Measurements from ENCODE around the gene S100A7A. TPM values are rescaled to one million over a fixed set of nuclear protein-coding genes. Genes with fewer than 3 reads are reported as not detected.

The S100A7A gene
- total RNA-seq, 1 experiment from 2014 or later, result not detected

DNA sequence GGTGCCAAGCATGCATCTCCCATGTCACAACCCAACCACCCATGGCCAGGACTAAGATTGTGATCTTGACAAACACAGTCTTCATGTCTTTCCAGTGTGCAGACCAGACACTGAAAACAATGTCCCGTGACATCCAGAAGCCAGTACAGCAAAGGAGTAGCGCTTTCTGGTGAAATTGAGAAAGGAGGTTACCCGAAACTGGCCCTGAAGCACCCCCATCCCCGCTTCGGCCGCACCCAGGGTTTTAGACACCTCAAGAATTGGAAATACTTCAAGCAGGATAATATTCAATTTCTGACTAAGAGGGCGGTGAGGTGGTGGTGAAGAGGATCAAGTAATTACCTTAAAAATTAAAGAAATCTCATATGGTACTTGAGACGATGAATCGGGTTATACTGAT, 14.9 kb upstream of the S100A7A start (continued):
- TF ChIP-seq, protein P1, sequence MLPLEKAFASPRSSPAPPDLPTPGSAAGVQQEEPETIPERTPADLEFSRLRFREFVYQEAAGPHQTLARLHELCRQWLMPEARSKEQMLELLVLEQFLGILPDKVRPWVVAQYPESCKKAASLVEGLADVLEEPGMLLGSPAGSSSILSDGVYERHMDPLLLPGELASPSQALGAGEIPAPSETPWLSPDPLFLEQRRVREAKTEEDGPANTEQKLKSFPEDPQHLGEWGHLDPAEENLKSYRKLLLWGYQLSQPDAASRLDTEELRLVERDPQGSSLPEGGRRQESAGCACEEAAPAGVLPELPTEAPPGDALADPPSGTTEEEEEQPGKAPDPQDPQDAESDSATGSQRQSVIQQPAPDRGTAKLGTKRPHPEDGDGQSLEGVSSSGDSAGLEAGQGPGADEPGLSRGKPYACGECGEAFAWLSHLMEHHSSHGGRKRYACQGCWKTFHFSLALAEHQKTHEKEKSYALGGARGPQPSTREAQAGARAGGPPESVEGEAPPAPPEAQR (CRISPR knock-in tag; IDR thresholded peaks at IDR 0.05), result no peak
- TF ChIP-seq, protein P2, sequence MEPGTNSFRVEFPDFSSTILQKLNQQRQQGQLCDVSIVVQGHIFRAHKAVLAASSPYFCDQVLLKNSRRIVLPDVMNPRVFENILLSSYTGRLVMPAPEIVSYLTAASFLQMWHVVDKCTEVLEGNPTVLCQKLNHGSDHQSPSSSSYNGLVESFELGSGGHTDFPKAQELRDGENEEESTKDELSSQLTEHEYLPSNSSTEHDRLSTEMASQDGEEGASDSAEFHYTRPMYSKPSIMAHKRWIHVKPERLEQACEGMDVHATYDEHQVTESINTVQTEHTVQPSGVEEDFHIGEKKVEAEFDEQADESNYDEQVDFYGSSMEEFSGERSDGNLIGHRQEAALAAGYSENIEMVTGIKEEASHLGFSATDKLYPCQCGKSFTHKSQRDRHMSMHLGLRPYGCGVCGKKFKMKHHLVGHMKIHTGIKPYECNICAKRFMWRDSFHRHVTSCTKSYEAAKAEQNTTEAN (CRISPR knock-in tag; IDR thresholded peaks at IDR 0.05), result no peak
- TF ChIP-seq, protein P3, sequence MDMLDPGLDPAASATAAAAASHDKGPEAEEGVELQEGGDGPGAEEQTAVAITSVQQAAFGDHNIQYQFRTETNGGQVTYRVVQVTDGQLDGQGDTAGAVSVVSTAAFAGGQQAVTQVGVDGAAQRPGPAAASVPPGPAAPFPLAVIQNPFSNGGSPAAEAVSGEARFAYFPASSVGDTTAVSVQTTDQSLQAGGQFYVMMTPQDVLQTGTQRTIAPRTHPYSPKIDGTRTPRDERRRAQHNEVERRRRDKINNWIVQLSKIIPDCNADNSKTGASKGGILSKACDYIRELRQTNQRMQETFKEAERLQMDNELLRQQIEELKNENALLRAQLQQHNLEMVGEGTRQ (CRISPR knock-in tag; IDR thresholded peaks at IDR 0.05), result no peak

DNA sequence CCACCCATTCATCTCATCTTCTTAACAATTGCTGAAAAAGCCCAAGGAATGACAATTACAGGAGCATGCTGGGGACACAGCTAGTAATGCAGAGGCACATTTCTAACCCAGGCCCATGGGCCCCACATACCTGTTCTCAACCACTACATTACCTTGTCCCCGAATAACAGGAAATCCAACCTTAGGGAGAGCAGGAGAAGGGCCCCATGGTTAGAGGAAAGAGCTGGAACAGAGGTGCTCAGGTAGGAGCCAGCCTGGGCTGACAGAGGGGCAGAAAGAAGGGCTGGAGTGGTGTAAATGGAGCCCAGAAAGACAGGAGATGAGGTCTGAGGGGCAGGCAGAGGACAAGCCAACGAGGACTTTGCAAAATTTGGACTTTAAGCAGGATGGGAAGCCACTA, 14.1 kb upstream of the S100A7A start:
- H3K27ac Mint-ChIP-seq, result no peak overlapping the region
- no peak overlapping the region for H3K4me3 Mint-ChIP-seq
- peaks cover 30% of the 10 kb centered on the region for H3K27me3 Mint-ChIP-seq (ENCODE audit: low read depth)
- peaks cover 3% of the 10 kb centered on the region for H3K36me3 Mint-ChIP-seq
- H3K4me1 Mint-ChIP-seq, result peaks cover 18% of the 10 kb centered on the region
- ATAC-seq, result no peak
- peaks cover 18% of the 10 kb centered on the region for H3K9me3 Mint-ChIP-seq
- POLR2A ChIA-PET, result no interaction called here
- DNase-seq (ENCODE audit: low spot score), result no peak
- CTCF ChIA-PET, result interaction anchor here (0.8 to 2.1 kb wide), 5 partner anchors 45 to 131 kb away, joined by 3 to 12 read pairs (median 3); partner anchors contain the start of gene S100A9
- no peak for TF ChIP-seq ZNF219 (CRISPR knock-in tag; IDR thresholded peaks at IDR 0.05; ENCODE audit: borderline replicate concordance)
- TF ChIP-seq ZNF532 (CRISPR knock-in tag; IDR thresholded peaks at IDR 0.05; ENCODE audit: borderline replicate concordance), result no peak
- no peak for TF ChIP-seq AR (CRISPR knock-in tag; IDR thresholded peaks at IDR 0.05)
- no peak for TF ChIP-seq CREB1 (CRISPR knock-in tag; IDR thresholded peaks at IDR 0.05)
- TF ChIP-seq MXD4 (CRISPR knock-in tag; IDR thresholded peaks at IDR 0.05; ENCODE audit: borderline replicate concordance), result no peak
- TF ChIP-seq STAT6 (CRISPR knock-in tag; conservative IDR thresholded peaks at IDR 0.05; ENCODE audit: low read depth), result no peak
- no peak for TF ChIP-seq FOXJ3 (CRISPR knock-in tag; IDR thresholded peaks at IDR 0.05; ENCODE audit: borderline replicate concordance)
- TF ChIP-seq, protein P4, sequence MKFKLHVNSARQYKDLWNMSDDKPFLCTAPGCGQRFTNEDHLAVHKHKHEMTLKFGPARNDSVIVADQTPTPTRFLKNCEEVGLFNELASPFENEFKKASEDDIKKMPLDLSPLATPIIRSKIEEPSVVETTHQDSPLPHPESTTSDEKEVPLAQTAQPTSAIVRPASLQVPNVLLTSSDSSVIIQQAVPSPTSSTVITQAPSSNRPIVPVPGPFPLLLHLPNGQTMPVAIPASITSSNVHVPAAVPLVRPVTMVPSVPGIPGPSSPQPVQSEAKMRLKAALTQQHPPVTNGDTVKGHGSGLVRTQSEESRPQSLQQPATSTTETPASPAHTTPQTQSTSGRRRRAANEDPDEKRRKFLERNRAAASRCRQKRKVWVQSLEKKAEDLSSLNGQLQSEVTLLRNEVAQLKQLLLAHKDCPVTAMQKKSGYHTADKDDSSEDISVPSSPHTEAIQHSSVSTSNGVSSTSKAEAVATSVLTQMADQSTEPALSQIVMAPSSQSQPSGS (CRISPR knock-in tag; IDR thresholded peaks at IDR 0.05; ENCODE audit: borderline replicate concordance, low read depth), result no peak
- TF ChIP-seq, protein P5, sequence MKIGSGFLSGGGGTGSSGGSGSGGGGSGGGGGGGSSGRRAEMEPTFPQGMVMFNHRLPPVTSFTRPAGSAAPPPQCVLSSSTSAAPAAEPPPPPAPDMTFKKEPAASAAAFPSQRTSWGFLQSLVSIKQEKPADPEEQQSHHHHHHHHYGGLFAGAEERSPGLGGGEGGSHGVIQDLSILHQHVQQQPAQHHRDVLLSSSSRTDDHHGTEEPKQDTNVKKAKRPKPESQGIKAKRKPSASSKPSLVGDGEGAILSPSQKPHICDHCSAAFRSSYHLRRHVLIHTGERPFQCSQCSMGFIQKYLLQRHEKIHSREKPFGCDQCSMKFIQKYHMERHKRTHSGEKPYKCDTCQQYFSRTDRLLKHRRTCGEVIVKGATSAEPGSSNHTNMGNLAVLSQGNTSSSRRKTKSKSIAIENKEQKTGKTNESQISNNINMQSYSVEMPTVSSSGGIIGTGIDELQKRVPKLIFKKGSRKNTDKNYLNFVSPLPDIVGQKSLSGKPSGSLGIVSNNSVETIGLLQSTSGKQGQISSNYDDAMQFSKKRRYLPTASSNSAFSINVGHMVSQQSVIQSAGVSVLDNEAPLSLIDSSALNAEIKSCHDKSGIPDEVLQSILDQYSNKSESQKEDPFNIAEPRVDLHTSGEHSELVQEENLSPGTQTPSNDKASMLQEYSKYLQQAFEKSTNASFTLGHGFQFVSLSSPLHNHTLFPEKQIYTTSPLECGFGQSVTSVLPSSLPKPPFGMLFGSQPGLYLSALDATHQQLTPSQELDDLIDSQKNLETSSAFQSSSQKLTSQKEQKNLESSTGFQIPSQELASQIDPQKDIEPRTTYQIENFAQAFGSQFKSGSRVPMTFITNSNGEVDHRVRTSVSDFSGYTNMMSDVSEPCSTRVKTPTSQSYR (CRISPR knock-in tag; IDR thresholded peaks at IDR 0.05), result no peak
- no peak for TF ChIP-seq CDX4 (CRISPR knock-in tag; IDR thresholded peaks at IDR 0.05; ENCODE audit: borderline replicate concordance)
- TF ChIP-seq, protein P6, sequence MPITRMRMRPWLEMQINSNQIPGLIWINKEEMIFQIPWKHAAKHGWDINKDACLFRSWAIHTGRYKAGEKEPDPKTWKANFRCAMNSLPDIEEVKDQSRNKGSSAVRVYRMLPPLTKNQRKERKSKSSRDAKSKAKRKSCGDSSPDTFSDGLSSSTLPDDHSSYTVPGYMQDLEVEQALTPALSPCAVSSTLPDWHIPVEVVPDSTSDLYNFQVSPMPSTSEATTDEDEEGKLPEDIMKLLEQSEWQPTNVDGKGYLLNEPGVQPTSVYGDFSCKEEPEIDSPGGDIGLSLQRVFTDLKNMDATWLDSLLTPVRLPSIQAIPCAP (CRISPR knock-in tag; IDR thresholded peaks at IDR 0.05), result no peak
- no peak for TF ChIP-seq JUN (CRISPR knock-in tag; IDR thresholded peaks at IDR 0.05)

All from WTC11 (cell line).